NB4 (cell line): ENCODE data around the gene TCOF1.

Experiments used
- DNase-seq: peaks from one replicate; pipeline ENCODE4 v3.0.0; 2010; ENCODE audit warnings: low read depth
- H3K4me3 ChIP-seq: one replicate; pipeline ENCODE4 v1.5.1; 2011; ENCODE audit warnings: mild to moderate bottlenecking, low read depth, low read length, moderate library complexity
- MAX ChIP-seq: IDR thresholded peaks from 2 replicates; pipeline ENCODE4 v1.6.1; 2011; ENCODE audit warnings: low read depth, low read length
- MYC ChIP-seq: IDR thresholded peaks from 2 replicates; pipeline ENCODE4 v1.6.1; 2011; ENCODE audit warnings: low read depth, low read length
- POLR2A ChIP-seq: IDR thresholded peaks from 2 replicates; pipeline ENCODE4 v1.6.1; 2011; ENCODE audit warnings: mild to moderate bottlenecking; ENCODE audit not compliant: insufficient read length; ENCODE audit errors: extremely low read depth
- TF ChIP-seq, protein P1 (sequence below): IDR thresholded peaks from one replicate; pipeline ENCODE4 v1.5.1; 2012; ENCODE audit warnings: low read depth, low read length

The TCOF1 gene

GRCh38 chr5:150342583-150342982 is 14.9 kb upstream of the TCOF1 start:
- TF ChIP-seq, protein P1, sequence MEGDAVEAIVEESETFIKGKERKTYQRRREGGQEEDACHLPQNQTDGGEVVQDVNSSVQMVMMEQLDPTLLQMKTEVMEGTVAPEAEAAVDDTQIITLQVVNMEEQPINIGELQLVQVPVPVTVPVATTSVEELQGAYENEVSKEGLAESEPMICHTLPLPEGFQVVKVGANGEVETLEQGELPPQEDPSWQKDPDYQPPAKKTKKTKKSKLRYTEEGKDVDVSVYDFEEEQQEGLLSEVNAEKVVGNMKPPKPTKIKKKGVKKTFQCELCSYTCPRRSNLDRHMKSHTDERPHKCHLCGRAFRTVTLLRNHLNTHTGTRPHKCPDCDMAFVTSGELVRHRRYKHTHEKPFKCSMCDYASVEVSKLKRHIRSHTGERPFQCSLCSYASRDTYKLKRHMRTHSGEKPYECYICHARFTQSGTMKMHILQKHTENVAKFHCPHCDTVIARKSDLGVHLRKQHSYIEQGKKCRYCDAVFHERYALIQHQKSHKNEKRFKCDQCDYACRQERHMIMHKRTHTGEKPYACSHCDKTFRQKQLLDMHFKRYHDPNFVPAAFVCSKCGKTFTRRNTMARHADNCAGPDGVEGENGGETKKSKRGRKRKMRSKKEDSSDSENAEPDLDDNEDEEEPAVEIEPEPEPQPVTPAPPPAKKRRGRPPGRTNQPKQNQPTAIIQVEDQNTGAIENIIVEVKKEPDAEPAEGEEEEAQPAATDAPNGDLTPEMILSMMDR: no peak
- TF ChIP-seq POLR2A (no peak), MYC (no peak), MAX (no peak)
- peak; percentile 20 for DNase-seq
- no peak overlapping the region for H3K4me3 ChIP-seq

DNA sequence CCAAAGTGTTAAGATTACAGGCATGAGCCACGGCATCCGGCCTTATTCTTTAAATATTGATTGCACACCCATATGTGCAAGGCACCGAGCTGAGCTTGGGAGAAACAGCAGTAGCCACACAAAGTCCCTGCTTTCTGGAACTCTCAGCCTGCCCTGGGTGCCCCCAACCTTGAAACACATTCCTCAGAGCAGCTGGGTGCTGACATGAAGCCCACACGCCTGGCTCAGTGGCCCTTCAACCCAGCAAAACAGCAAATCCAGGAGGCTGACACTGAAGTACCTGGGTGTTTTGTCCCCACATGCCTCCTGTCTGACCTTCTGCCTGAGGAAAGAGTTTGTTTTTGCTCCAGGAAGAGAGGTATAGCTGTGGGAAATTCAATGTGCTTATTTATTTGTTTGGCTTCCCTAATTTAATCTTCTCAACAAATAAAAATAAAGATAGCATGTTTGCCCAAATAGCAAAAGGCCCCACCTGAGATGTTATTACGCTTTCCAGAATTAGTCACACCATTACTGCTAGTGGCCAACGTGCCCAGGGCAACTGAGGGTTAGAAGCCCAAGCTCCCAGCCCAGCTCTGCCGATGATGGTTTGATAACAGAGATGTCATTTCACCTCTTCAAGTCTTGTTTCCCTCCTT is 13.4 kb upstream of the TCOF1 start:
- TF ChIP-seq MAX (no peak), MYC (no peak), POLR2A (no peak)
- TF ChIP-seq, protein P1: no peak
- no peak overlapping the region for H3K4me3 ChIP-seq
- DNase-seq: no peak

DNA sequence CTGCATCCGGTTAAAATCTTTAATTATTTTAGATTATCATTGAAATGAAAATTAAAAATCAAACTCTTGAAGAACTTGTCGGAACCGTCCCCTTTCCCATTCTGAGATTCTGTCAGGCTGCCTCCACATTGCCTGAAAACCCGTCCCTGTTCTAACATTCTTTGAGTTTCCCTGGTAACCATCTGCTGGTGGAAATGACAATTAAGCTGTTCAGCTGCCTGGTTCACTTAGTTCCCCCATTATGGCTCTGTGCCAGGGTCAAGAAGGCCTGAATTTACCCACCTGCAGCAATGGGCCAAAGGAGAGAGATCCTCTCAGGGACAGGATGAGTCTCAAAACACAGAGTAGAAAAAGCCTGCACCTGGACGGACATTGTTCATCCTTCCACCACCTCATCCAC is 11.8 kb upstream of the TCOF1 start:
- no peak for DNase-seq
- TF ChIP-seq MAX (no peak), MYC (no peak), POLR2A (no peak)
- TF ChIP-seq, protein P1: no peak
- no peak overlapping the region for H3K4me3 ChIP-seq

- DNase-seq: no peak
- TF ChIP-seq MYC: no peak
- TF ChIP-seq, protein P1: no peak
- no peak for TF ChIP-seq POLR2A
- TF ChIP-seq MAX: no peak
- no peak overlapping the region for H3K4me3 ChIP-seq
Measured at GRCh38 chr5:150346592-150346991, 10.9 kb upstream of the TCOF1 start.

DNA sequence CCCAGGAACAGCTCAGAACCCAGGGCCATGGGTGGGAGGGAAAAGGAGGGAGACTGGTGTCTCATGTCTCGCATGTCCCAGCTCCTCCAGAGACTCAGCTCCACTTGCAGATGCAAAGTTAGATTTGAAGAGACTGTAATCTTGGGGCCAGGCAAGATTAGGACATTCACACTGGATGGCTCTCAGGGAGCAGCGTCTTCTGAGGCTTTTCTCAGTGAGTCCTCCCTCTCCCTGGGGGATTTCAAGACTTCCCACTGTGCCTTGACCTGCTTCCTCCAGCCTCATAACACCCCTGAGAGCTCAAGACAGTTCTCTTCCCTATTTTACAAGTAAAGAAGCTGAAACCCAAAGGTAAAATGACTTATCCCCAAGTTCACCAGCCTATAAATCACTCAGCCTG is 10.5 kb upstream of the TCOF1 start:
- H3K4me3 ChIP-seq: no peak overlapping the region
- no peak for TF ChIP-seq MYC
- TF ChIP-seq, protein P1: no peak
- no peak for TF ChIP-seq MAX
- no peak for TF ChIP-seq POLR2A
- DNase-seq: peak; percentile 91

DNA sequence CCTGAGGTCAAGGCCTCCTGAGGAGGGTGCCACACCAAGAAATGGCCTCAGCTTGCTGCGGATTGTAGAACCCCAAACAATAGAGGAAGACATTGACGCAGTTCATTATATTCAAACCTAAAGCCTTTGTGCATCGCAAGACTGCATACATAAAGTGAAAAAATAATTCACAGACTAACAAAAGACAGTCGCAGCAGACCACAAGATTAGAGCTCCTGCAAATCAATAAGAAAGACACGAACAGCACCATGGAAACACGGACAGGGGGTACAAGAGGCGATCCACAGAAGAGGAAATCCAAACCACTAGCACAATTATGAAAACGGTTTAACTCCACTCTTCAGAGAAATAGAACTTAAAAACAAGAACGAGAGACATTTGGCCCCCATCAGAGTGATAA is 10.0 kb upstream of the TCOF1 start:
- DNase-seq: no peak
- no peak overlapping the region for H3K4me3 ChIP-seq
- TF ChIP-seq MAX: no peak
